GM12891 (cell line): ENCODE measurements around the gene FASTKD1. TPM values are rescaled to one million over a fixed set of nuclear protein-coding genes. Genes with fewer than 3 reads are reported as not detected.
"Not testable (repeated sequence)": the region's sequence is repeated elsewhere in the genome, so short reads cannot be mapped to it uniquely, and the experiment has no call there.

Source experiments
- DNase-seq: peaks from one replicate; pipeline ENCODE4 v3.0.0; 2011; ENCODE audit warnings: low spot score; ENCODE audit not compliant: insufficient read length
- FAIRE-seq: peaks from 2 replicates; lab custom pipeline; 2011; peaks lifted over from hg19 to GRCh38; lab: Jason Lieb, UNC
- PAX5 ChIP-seq: IDR thresholded peaks from 2 replicates; pipeline ENCODE4 v1.6.1; 2011; ENCODE audit warnings: low read length, moderate library complexity, mild to moderate bottlenecking; ENCODE audit not compliant: insufficient read depth, severe bottlenecking
- POLR2A ChIP-seq: IDR thresholded peaks from 2 replicates; pipeline ENCODE4 v1.6.1; 2011; ENCODE audit warnings: low read depth, low read length, control low read depth
- POLR2AphosphoS5 ChIP-seq: IDR thresholded peaks from 2 replicates; pipeline ENCODE4 v1.6.1; 2011; ENCODE audit warnings: low read depth, low read length, control low read depth
- POU2F2 ChIP-seq: IDR thresholded peaks from 2 replicates; pipeline ENCODE4 v1.6.1; 2011; ENCODE audit warnings: low read depth, mild to moderate bottlenecking, control low read depth, low read length, moderate library complexity
- SPI1 ChIP-seq: IDR thresholded peaks from 2 replicates; pipeline ENCODE4 v1.6.1; 2011; ENCODE audit warnings: low read depth, low read length, control low read depth
- TAF1 ChIP-seq: IDR thresholded peaks from 2 replicates; pipeline ENCODE4 v1.6.1; 2011; ENCODE audit warnings: low read depth, low read length, control low read depth
- polyA plus RNA-seq: library from polyadenylated mRNA; unstranded; fragments of >200 nt; gene quantifications from one replicate; pipeline ENCODE4 v1.2.1, GENCODE V29; 2012; ENCODE audit warnings: low read depth, missing spikeins, inconsistent platforms; ENCODE audit not compliant: missing spikeins

Gene FASTKD1, protein sequence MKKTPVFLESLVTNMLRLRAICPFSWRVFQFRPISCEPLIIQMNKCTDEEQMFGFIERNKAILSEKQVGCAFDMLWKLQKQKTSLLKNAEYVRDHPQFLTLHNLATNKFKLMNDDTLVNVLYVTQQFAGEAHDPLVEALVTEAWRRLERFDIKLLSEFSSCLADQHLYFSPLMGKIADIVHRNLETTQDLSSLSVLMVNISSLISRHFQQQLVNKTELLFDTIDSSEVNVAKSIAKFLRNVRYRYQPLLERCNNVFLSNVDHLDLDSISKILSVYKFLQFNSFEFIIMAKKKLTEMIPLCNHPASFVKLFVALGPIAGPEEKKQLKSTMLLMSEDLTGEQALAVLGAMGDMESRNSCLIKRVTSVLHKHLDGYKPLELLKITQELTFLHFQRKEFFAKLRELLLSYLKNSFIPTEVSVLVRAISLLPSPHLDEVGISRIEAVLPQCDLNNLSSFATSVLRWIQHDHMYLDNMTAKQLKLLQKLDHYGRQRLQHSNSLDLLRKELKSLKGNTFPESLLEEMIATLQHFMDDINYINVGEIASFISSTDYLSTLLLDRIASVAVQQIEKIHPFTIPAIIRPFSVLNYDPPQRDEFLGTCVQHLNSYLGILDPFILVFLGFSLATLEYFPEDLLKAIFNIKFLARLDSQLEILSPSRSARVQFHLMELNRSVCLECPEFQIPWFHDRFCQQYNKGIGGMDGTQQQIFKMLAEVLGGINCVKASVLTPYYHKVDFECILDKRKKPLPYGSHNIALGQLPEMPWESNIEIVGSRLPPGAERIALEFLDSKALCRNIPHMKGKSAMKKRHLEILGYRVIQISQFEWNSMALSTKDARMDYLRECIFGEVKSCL
- 43.0 TPM for polyA plus RNA-seq

DNA sequence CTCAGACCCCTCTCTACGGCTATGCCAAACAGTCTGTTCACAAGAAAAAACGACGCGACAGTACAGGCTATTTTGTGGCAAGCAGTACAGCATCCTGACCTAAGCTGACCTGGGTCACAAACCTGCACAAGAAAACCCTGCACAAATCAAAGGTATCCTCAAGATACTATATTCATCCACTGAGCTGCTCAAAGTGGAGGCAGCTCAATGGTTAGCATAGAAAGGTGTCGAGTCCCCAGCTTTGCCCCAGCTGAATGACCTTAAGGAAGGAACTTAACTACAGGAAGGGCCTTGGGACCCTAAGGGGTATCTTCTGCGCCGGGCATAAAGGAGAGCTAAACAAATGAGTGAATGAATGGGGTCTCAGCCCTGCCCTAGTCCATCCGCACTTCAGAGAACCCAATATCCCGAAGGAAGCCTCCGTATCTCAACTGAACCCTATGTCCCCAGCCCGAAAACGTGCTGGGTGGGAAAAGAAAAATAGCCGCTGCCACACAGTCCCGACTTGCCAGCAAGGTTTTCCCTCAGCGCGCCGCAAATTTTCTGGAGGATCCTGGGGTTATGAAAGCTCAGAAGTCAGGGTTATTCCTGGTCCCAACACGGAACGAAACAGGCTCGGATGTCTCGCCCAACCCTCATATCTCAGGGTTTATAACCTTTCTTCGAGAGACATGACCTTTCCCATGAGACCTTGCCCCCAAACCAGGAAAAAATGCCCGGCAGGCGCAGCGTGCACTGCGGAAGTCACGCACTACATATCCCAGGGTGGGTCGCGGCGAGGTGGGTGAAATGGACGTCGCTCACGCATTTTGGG lies at the start of gene FASTKD1:
Gene FASTKD1, minus strand, starts transcription at position 706 of the 814 bp plus-strand sequence. CDS start 1,836 bp downstream, outside the sequence.
- peak; percentile 92 for FAIRE-seq
- peak; percentile 62 for DNase-seq
- no peak for TF ChIP-seq PAX5
- TF ChIP-seq POU2F2, result peak; percentile 77; the same call in 1 of the 2 replicates
- TF ChIP-seq TAF1, result peak; percentile 44; the same call in 1 of the 2 replicates
- TF ChIP-seq POLR2AphosphoS5, result peak; percentile 65; the same call in 1 of the 2 replicates
- peak; percentile 49; the same call in 1 of the 2 replicates for TF ChIP-seq POLR2A
- TF ChIP-seq SPI1, result peak; percentile 60; the same call in 1 of the 2 replicates

DNA sequence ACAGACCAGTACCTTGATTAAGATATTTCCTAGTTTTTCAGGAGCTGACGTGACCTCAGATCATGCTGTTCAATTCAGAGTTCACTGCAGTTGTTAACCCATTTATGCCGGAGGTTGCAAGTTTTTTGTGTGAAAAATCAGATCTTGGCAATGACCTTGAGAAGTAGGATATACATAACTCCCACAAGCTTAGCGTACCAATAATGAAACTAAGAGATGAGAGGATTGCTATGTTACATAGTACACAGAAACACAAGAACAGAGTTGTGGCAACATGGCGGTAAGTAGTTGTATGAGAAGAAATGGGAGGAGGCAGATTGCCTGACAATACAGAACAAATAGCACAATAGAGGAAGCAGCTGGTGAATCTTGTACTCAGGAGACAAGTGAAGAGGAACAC lies 49.6 kb upstream of the FASTKD1 start:
- DNase-seq (no peak), FAIRE-seq (peak; percentile 60)
- TF ChIP-seq TAF1, result no peak
- no peak for TF ChIP-seq POLR2A
- TF ChIP-seq PAX5, result no peak
- TF ChIP-seq POLR2AphosphoS5, result no peak
- no peak for TF ChIP-seq SPI1
- TF ChIP-seq POU2F2, result no peak

DNA sequence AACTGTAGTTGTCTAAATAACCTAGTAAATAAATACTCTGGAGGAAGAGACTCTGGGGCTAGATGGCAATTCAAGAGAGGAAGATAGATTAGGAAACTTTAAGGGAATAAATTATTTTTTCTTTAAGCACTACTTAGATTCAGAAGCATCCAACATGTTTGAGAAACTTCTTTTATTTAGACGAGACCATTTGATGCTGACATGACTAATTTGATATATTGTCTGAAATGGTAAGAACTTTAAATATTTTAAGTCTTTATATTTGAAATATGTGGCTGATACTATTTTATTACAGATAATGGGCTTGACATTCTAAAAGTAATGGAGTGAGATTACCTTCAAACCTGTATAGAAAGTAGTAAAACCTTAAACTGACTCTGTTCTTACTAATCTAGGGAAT lies 46.8 kb upstream of the FASTKD1 start:
- FAIRE-seq, result no peak
- no peak for DNase-seq
- TF ChIP-seq SPI1 (no peak), POLR2AphosphoS5 (no peak), POLR2A (no peak), PAX5 (no peak), TAF1 (no peak), POU2F2 (no peak)

GRCh38 chr2:169619946-169620345 lies 46.3 kb upstream of the FASTKD1 start:
- DNase-seq (no peak), FAIRE-seq (no peak)
- TF ChIP-seq TAF1 (no peak), POLR2A (no peak), POU2F2 (no peak), POLR2AphosphoS5 (no peak), SPI1 (no peak), PAX5 (no peak)

GRCh38 chr2:169615982-169616381 lies 42.3 kb upstream of the FASTKD1 start:
- peak; percentile 31 for FAIRE-seq
- not testable (repeated sequence) for DNase-seq

DNA sequence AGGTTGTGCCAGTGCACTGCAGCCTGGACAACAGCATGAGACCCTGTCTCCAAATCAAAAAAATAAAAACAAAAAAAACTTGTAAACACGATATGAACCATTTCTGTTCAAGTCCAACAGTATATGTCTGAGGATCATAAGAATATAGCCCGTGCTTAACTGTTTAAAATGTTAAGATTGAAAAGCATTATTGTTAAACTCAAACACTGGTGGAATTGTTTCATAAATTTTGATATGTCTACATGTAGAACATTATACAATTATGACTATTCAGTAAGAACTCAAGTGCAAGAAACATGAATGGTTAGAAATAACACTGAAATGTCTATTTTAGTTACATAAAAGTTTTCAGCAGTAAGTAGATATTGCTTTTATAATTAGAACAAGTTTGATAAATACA lies 40.2 kb upstream of the FASTKD1 start:
- no peak for DNase-seq
- TF ChIP-seq SPI1, result no peak
- TF ChIP-seq TAF1, result no peak
- no peak for TF ChIP-seq POLR2A
- no peak for TF ChIP-seq POLR2AphosphoS5
- no peak for TF ChIP-seq PAX5
- TF ChIP-seq POU2F2, result no peak

DNA sequence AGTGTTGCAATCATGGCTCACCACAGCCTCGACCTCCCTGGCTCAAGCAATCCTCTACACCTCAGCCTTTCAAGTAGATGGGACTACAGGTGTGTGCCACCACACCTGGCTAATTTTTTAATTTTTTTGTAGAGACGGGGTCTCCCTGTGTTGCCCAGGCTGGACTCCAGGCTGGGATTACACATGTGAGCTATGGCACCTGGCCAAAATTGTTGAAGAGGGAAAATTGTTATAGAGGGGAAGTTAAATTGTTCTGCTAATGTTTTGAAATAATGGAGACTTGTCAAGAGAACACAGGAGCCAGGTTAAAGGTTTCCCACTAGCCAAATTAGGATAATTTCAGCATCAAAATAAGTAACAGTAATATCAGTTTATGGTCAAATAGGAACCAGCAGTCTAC lies 35.6 kb upstream of the FASTKD1 start:
- TF ChIP-seq SPI1, result no peak
- TF ChIP-seq POU2F2, result no peak
- TF ChIP-seq PAX5, result no peak
- no peak for TF ChIP-seq POLR2AphosphoS5
- TF ChIP-seq POLR2A, result no peak
- no peak for TF ChIP-seq TAF1
- no peak for DNase-seq
- FAIRE-seq, result no peak

More for the DNA sequence above, 40.2 kb upstream of the FASTKD1 start:
- no peak for FAIRE-seq

- no peak for FAIRE-seq
- DNase-seq, result no peak
Observed at GRCh38 chr2:169599568-169599967, 25.9 kb upstream of the FASTKD1 start.

GRCh38 chr2:169598982-169599381 lies 25.3 kb upstream of the FASTKD1 start:
- TF ChIP-seq TAF1 (no peak), POU2F2 (no peak), POLR2AphosphoS5 (no peak), SPI1 (no peak), PAX5 (no peak), POLR2A (no peak)
- DNase-seq (no peak), FAIRE-seq (no peak)

More at GRCh38 chr2:169599568-169599967, 25.9 kb upstream of the FASTKD1 start:
- no peak for TF ChIP-seq POLR2AphosphoS5
- TF ChIP-seq POU2F2, result no peak

GRCh38 chr2:169596546-169596945 lies 22.9 kb upstream of the FASTKD1 start:
- FAIRE-seq, DNase-seq: not testable (repeated sequence)
